HG03095 (cell line): ENCODE data around the gene CDC45.
"Not testable (repeated sequence)": the region's sequence is repeated elsewhere in the genome, so short reads cannot be mapped to it uniquely, and the experiment has no call there.

Experiments used
- ATAC-seq: cut with Tn5 transposase; IDR thresholded peaks from one replicate; pipeline ENCODE4 v1.9.1; 2021; ENCODE audit warnings: moderate library complexity; ENCODE audit not compliant: unreplicated experiment

The CDC45 gene

GRCh38 chr22:19479355-19480172, at the start of gene CDC45:
TSS of gene CDC45 (plus strand) at chr22:19479920. CDS start at chr22:19479969, 49 bp downstream.
- ATAC-seq: peak; percentile 79

GRCh38 chr22:19429950-19430889, 49.5 kb upstream of the CDC45 start:
- ATAC-seq: no peak

- ATAC-seq: peak; percentile 13
Measured at GRCh38 chr22:19430890-19431541, 48.7 kb upstream of the CDC45 start.

- ATAC-seq: peak; percentile 30
Measured at GRCh38 chr22:19431649-19432132, 48.0 kb upstream of the CDC45 start, which contains the start of gene HIRA. TSS of gene HIRA (minus strand) at chr22:19431733. CDS start at chr22:19431476, 257 bp downstream.

- peak; percentile 68 for ATAC-seq
Measured at GRCh38 chr22:19432133-19432851, 47.4 kb upstream of the CDC45 start, which contains the start of gene MRPL40. TSS of gene MRPL40 (plus strand) at chr22:19432545. CDS start at chr22:19432555, 10 bp downstream.

GRCh38 chr22:19434401-19434800, 45.3 kb upstream of the CDC45 start:
- no peak for ATAC-seq

GRCh38 chr22:19434829-19435580, 44.7 kb upstream of the CDC45 start:
- ATAC-seq: no peak

- not testable (repeated sequence) for ATAC-seq
Measured at GRCh38 chr22:19436444-19437161, 43.1 kb upstream of the CDC45 start.

GRCh38 chr22:19438298-19438697, 41.4 kb upstream of the CDC45 start:
- no peak for ATAC-seq

- no peak for ATAC-seq
Measured at GRCh38 chr22:19440411-19441195, 39.1 kb upstream of the CDC45 start.

GRCh38 chr22:19442166-19442565, 37.6 kb upstream of the CDC45 start:
- no peak for ATAC-seq

GRCh38 chr22:19443544-19444211, 36.0 kb upstream of the CDC45 start:
- ATAC-seq: no peak

GRCh38 chr22:19445279-19445982, 34.3 kb upstream of the CDC45 start:
- not testable (repeated sequence) for ATAC-seq

GRCh38 chr22:19446603-19447329, 33.0 kb upstream of the CDC45 start:
- no peak for ATAC-seq

GRCh38 chr22:19447330-19448075, 32.2 kb upstream of the CDC45 start, which contains the start of gene C22orf39:
TSS of gene C22orf39 (minus strand) at chr22:19447711. CDS start at chr22:19447688, 23 bp downstream.
- peak; percentile 80 for ATAC-seq
